ENCODE measurements around the gene SYT9.

Gene SYT9

GRCh38 chr11:7498193-7498592 is 246.5 kb downstream of the SYT9 start:
- no peak overlapping the region for H3K4me3 ChIP-seq (replicated peaks; ENCODE audit: low read depth, low read length)
- DNase-seq (ENCODE audit: extremely low read depth, low read depth) = no peak

DNA sequence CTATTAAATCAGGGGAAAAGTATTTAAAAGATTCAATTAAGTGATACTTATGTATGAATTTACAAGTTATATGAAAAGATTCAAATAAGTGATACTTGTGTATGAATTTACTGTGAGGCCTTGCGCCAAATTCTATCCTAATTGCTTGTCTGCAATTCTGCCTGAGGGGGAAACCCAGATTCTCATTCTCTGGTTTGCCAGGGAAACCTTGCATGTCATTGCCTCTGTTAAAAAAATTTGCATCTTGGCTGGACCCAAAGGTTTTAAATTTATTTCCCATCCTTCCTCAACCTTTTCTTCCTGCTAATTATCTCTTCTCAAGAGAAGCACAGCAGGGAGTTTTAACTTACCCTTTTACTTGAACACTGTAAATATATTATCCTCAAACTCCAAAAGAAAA is 247.4 kb downstream of the SYT9 start:
- TF ChIP-seq, protein P1, sequence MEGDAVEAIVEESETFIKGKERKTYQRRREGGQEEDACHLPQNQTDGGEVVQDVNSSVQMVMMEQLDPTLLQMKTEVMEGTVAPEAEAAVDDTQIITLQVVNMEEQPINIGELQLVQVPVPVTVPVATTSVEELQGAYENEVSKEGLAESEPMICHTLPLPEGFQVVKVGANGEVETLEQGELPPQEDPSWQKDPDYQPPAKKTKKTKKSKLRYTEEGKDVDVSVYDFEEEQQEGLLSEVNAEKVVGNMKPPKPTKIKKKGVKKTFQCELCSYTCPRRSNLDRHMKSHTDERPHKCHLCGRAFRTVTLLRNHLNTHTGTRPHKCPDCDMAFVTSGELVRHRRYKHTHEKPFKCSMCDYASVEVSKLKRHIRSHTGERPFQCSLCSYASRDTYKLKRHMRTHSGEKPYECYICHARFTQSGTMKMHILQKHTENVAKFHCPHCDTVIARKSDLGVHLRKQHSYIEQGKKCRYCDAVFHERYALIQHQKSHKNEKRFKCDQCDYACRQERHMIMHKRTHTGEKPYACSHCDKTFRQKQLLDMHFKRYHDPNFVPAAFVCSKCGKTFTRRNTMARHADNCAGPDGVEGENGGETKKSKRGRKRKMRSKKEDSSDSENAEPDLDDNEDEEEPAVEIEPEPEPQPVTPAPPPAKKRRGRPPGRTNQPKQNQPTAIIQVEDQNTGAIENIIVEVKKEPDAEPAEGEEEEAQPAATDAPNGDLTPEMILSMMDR (IDR thresholded peaks at IDR 0.05; ENCODE audit: low read depth, low read length, missing control alignments) = no peak
- no peak overlapping the region for H3K4me3 ChIP-seq (replicated peaks; ENCODE audit: low read depth, low read length)
- no peak for DNase-seq (ENCODE audit: extremely low read depth, low read depth)

More at GRCh38 chr11:7498193-7498592, 246.5 kb downstream of the SYT9 start:
- TF ChIP-seq, protein P1 (IDR thresholded peaks at IDR 0.05; ENCODE audit: low read depth, low read length, missing control alignments) = no peak

DNA sequence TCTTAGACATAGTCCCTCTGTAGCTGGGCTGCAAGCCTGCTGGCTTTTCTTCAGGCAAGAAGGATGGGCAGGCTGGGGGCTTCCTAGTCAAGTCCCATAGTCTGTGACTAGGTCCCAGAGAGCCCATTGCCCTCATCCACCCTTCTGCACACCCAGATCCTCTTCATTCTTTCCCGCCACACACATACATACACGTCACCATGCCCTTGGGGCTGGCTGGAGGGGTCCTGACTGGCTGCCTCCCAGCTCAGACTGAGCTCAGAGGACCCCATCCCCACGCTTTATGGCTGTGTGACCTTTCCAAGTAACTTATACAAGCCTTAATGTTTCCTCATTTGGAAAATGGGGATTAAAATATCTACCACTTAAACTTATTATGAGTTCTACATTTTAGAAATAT is 248.5 kb downstream of the SYT9 start:
- TF ChIP-seq, protein P1 (IDR thresholded peaks at IDR 0.05; ENCODE audit: low read depth, low read length, missing control alignments) = no peak
- DNase-seq (ENCODE audit: extremely low read depth, low read depth) = no peak
- no peak overlapping the region for H3K4me3 ChIP-seq (replicated peaks; ENCODE audit: low read depth, low read length)

GRCh38 chr11:7501251-7501650 is 249.5 kb downstream of the SYT9 start:
- no peak for DNase-seq (ENCODE audit: extremely low read depth, low read depth)
- TF ChIP-seq, protein P1 (IDR thresholded peaks at IDR 0.05; ENCODE audit: low read depth, low read length, missing control alignments) = no peak
- no peak overlapping the region for H3K4me3 ChIP-seq (replicated peaks; ENCODE audit: low read depth, low read length)

DNA sequence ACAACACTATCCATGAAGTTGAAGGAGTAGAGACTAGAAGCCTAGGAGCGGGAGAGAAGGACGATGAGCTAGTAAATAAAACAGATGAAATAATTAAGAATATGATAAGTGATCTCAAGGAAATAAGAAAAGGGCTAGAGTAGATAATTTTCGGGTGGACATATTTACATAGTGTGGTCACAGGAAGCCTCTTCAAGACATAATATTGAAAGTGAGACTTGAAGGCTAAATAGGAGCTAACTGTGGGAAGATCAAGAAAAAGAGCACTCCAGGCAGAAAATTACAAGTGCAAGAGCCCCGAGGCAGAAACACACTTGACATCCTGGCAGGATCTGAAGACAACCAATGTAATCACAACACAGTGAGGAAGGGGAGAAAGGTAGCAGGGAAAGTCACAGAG is 250.2 kb downstream of the SYT9 start:
- no peak for DNase-seq (ENCODE audit: extremely low read depth, low read depth)
- no peak overlapping the region for H3K4me3 ChIP-seq (replicated peaks; ENCODE audit: low read depth, low read length)
- TF ChIP-seq, protein P1 (IDR thresholded peaks at IDR 0.05; ENCODE audit: low read depth, low read length, missing control alignments) = no peak

GRCh38 chr11:7506243-7506642 is 254.5 kb downstream of the SYT9 start:
- DNase-seq (ENCODE audit: extremely low read depth, low read depth) = no peak
- TF ChIP-seq, protein P1 (IDR thresholded peaks at IDR 0.05; ENCODE audit: low read depth, low read length, missing control alignments) = no peak
- no peak overlapping the region for H3K4me3 ChIP-seq (replicated peaks; ENCODE audit: low read depth, low read length)

DNA sequence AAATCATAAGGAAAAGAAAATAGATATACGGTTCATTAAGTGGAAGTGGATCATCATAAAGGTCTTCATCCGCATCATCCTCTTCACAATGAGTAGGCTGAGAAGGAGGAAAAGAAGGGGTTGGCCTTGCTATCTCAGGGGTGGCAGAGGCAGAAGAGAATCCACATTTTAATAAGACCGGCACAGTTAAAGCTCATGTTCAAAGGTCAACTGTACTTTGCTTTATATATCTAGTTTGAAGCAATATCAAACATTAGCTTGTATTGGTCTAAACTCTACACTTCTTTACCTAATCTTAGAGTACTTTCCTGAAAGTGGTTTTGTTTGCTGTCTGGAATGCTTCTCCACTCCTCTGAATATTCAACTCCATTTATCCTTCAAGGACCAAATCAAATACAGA is 256.4 kb downstream of the SYT9 start:
- DNase-seq (ENCODE audit: extremely low read depth, low read depth) = no peak
- TF ChIP-seq, protein P1 (IDR thresholded peaks at IDR 0.05; ENCODE audit: low read depth, low read length, missing control alignments) = no peak
- H3K4me3 ChIP-seq (replicated peaks; ENCODE audit: low read depth, low read length) = no peak overlapping the region
